HG03354 (cell line): ENCODE results near the gene GOLGA8T.
A peak's percentile ranks its signal among the peaks of the same experiment; 100 is the strongest.
"Not testable (repeated sequence)": the region's sequence is repeated elsewhere in the genome, so short reads cannot be mapped to it uniquely, and the experiment has no call there.

Source experiments
- ATAC-seq: cut with Tn5 transposase; IDR thresholded peaks from one replicate; pipeline ENCODE4 v1.9.1; 2021; ENCODE audit warnings: mild to moderate bottlenecking; ENCODE audit not compliant: unreplicated experiment, poor library complexity, severe bottlenecking

GOLGA8T gene

GRCh38 chr15:30134751-30135150 is at the start of gene GOLGA8T:
TSS of gene GOLGA8T (plus strand) at chr15:30135051. CDS start at chr15:30135149, 98 bp downstream.
- ATAC-seq: not testable (repeated sequence)

- ATAC-seq: peak; percentile 52
Observed at GRCh38 chr15:30097827-30098226, 37.0 kb upstream of the GOLGA8T start.

DNA sequence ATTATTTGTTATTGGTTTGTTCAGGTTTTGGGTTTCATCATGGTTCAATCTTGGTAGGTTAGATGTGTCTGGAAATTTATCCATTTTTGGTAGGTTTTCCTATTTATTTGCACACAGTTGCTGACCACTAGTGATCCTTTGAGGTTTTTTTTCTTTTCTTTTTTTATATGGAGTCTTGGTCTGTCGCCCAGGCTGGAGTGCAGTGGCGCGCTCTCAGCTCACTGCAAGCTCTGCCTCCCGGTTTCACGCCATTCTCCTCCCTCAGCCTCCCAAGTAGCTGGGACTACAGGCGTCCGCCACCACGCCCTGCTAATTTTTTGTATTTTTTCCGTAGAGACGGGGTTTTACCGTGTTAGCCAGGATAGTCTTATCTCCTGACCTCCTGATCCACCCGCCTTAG is 32.0 kb upstream of the GOLGA8T start:
- not testable (repeated sequence) for ATAC-seq

GRCh38 chr15:30103941-30104507 is 30.8 kb upstream of the GOLGA8T start:
- ATAC-seq: not testable (repeated sequence)

DNA sequence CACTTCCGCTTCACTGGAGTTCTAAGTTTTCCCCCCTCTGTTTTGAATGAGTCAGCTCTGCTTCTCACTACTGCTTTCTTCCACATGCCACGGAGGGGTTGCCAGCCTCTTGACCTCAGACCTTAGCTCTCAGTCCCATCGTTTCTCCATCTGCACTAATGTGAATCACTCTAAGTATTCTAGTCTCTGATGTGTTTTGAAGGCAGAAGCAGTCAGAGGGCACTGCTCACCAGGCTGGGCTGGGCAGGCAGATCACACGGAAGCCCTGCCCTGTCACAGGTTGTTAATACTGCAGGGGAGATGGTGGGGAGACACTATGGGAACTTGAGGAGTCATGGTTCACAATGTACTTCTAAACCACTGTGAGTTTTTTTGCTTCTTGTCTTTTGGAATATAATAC is 24.3 kb upstream of the GOLGA8T start:
- not testable (repeated sequence) for ATAC-seq

DNA sequence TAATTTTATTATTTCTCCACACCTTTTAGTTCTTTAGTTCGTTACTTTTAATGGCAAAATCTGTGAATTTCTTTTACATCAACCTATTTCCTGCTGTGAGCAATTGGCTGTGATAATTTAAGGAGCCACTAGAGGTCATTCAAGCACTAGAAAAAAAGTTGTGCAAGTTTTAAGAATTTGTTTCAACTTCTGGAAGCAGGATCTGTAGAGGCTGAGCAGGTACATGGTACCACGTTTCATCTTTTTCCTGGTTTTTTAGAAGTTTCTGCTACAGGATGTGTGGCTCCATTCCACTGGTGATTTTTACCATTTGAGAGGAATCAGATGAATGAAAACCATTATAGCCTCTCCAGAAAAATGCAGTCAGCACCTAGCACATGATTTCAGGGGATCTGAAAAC is 4.8 kb upstream of the GOLGA8T start:
- ATAC-seq: not testable (repeated sequence)

- not testable (repeated sequence) for ATAC-seq
Observed at GRCh38 chr15:30143246-30143645, 8.4 kb downstream of the GOLGA8T start.

GRCh38 chr15:30149891-30150290 is 15.0 kb downstream of the GOLGA8T start:
- ATAC-seq: not testable (repeated sequence)

- ATAC-seq: not testable (repeated sequence)
Observed at GRCh38 chr15:30162479-30163357, 27.9 kb downstream of the GOLGA8T start.

DNA sequence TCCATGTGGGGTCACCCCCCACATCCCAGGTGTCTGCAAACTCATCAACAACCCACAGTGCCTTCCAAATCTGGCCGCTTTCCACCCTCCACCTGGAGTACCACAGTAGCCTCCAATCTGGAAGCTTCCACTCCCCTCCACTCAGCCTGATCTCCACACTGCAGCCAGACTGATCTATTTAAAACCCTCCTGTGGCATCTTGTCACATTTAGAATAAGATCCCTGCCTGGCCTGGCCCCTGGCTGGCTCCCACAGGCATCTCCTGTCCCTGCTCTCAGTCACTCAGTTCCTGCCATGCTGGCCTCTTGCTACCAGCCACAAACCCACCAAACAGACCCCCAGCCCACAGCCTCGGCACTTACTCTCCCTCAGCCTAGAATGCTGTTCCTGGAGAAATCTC is 28.9 kb downstream of the GOLGA8T start:
- not testable (repeated sequence) for ATAC-seq

GRCh38 chr15:30164257-30164656 is 29.4 kb downstream of the GOLGA8T start:
- ATAC-seq: not testable (repeated sequence)

DNA sequence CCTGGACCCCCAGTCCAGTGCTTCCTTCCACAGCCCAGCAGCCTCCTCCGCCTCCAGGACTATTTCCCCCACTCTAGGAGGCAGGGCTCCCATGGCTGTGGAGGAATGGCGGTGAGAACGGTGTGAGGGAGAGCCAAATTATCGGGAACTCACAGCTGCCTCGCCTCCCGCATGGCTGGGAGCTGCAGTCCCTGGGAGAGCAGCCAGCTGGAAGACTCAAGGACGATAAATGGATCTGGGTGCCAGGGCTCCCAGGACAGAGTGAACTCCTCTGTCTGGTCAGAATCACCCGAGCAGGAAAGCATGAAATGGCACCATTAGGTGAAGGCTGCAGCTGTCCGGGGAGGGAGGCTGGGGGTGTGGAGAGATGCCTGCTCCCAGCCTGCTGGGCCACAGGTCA is 32.6 kb downstream of the GOLGA8T start:
- ATAC-seq: not testable (repeated sequence)

DNA sequence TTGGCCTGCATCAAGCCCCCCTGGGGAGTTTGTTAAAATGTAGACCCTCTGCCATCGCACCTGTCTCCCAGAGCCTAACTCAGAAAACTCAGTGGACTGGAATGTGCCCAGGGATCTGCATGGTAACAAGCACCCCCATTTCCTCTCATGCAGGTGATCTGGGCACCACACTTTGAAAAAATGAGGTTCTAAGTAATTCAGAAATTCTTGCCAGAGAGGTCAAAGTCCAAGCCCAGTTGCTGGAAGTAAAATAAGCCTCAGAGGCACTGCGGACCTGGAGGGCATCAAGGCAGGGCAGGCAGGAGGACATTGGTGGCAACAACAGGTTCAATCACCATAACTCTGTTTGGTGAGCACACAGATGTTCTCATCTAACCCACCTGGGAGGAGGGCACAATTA is 33.0 kb downstream of the GOLGA8T start:
- ATAC-seq: not testable (repeated sequence)

- ATAC-seq: not testable (repeated sequence)
Observed at GRCh38 chr15:30171452-30171851, 36.6 kb downstream of the GOLGA8T start.

- peak; percentile 82 for ATAC-seq
Observed at GRCh38 chr15:30173041-30173608, 38.3 kb downstream of the GOLGA8T start.

- ATAC-seq: not testable (repeated sequence)
Observed at GRCh38 chr15:30175291-30175690, 40.4 kb downstream of the GOLGA8T start.

DNA sequence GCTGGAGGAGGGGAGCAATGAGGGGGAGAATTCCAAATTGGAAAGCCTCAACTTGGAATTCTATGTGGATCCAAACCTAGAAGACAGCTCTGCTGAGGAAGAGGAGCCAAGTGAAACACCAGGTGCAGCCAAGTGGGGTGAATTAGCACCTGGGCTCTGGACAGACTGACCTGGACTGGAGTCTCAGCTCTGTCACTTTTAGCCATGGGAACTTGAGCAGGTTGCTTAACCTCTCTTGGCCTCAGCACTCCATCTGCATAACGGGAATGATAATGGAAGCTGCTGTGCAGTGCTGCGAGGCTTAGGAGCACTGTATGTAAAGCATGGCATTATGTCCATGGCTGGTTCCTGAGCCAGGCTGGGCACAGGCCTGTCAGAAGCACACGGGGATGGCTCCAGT is 41.8 kb downstream of the GOLGA8T start:
- ATAC-seq: not testable (repeated sequence)

DNA sequence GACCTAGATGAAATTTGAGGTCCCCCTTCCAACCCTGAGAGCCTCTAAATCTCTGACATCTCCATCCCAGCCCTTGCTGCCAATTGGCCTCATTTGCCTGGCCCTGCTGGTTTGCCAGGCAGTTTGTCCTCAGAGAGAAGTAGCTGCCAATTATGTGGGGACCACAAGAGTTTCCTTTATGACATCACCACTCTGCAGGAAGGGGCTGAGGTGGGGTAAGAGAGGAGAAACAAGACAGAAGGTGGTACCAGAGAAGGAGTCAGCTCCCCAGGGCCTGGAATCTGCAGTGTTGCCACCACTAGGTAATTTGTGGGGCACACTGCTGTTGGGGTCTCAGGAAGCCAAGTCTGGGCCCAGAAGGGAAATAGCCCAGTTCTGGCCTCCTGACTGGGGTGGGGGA is 45.0 kb downstream of the GOLGA8T start:
- not testable (repeated sequence) for ATAC-seq

- not testable (repeated sequence) for ATAC-seq
Observed at GRCh38 chr15:30185495-30185894, 50.6 kb downstream of the GOLGA8T start.

- not testable (repeated sequence) for ATAC-seq
Observed at GRCh38 chr15:30187429-30187828, 52.6 kb downstream of the GOLGA8T start.

DNA sequence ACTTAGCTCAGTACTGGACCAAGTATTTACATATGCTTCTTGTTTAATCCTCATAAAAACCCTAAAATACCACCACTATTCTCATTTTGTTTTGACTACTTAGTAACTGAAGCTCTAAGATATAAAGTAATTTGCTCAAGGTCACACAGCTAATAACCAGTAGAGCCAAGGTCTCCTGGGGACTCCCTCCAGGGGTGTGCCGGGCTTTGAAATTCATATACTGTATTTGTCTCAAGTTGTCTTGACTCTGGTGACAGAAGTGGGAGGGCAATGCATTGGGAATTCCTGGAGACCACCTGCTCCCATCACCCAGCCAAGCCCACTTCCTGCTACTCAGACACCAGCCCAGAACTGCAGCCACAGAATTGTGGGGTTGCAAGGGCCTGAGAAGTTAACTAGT is 54.9 kb downstream of the GOLGA8T start:
- ATAC-seq: not testable (repeated sequence)
